ENCODE measurements around the gene SPOPL. TPM values are rescaled to one million over a fixed set of nuclear protein-coding genes. Genes with fewer than 3 reads are reported as not detected.

The SPOPL gene
- total and polyA plus RNA-seq, 10 of the 15 experiments (the other 5 are each of a cell fraction or from before 2014, with no cell fraction given): 4.0 to 25.0 (median 11.5) TPM

- Histone ChIP-seq H3K27me3 (replicated peaks in 1 of 2; ENCODE audit: control insufficient read depth in 2 of 2, insufficient read depth in 2 of 2, low read length in 1 of 2) (no peaks in the 10 kb centered on the region; a peak in 1 of 4 replicates), H4K20me1 (ENCODE audit: control insufficient read depth, insufficient read depth) (no peaks in the 10 kb centered on the region), H3K36me3 (ENCODE audit: control insufficient read depth in 2 of 2, insufficient read depth in 2 of 2, low read length in 1 of 2) (no peaks in the 10 kb centered on the region), H3K27ac (ENCODE audit: control insufficient read depth, insufficient read depth) (no peak overlapping the region), H2AFZ (ENCODE audit: control insufficient read depth, low read depth, low read length) (no peak overlapping the region), H3K79me2 (ENCODE audit: control insufficient read depth, insufficient read depth, low read length) (no peaks in the 10 kb centered on the region), H3K9ac (ENCODE audit: control insufficient read depth, insufficient read depth, low read length) (no peak overlapping the region), H3K4me2 (ENCODE audit: control insufficient read depth, insufficient read depth) (no peak overlapping the region), H3K4me3 (no peak overlapping the region), H3K9me3 (replicated peaks; ENCODE audit: control insufficient read depth, insufficient read depth, low read length) (no peaks in the 10 kb centered on the region), H3K4me1 (ENCODE audit: control insufficient read depth, insufficient read depth, low read length) (no peaks in the 10 kb centered on the region)
- ChIA-PET CTCF (no interaction called here), POLR2A (no interaction called here), SMC1A (ENCODE audit: uncharacterized antibody, unreplicated experiment) (no interaction called here), RAD21 (ENCODE audit: unreplicated experiment) (no interaction called here)
- ATAC-seq (no peak), DNase-seq (ENCODE audit: low read depth, low spot score) (no peak), FAIRE-seq (no peak)
- intact Hi-C loops (cut with micrococcal nuclease; ENCODE audit: unreplicated experiment): no loop called here
- in situ Hi-C loops (cut with MboI): no loop called here
- WGBS (ENCODE audit: insufficient coverage, insufficient replicate concordance, low lambda C conversion rate, missing lambda C conversion rate): 48% methylated on average over 3 of the region's 3 CpGs
- BruUV-seq (replicated peaks): no TSS peak
- TF ChIP-seq EZH2 (IDR thresholded peaks at IDR 0.05; ENCODE audit: borderline replicate concordance, control insufficient read depth, low read depth, low read length): no peak
Measured at GRCh38 chr2:138618971-138619370, 117.4 kb downstream of the SPOPL start.

- no peak overlapping the region for H3K4me2 ChIP-seq (ENCODE audit: control insufficient read depth, insufficient read depth)
- H3K9ac ChIP-seq (ENCODE audit: control insufficient read depth, insufficient read depth, low read length): no peak overlapping the region
- H2AFZ ChIP-seq (ENCODE audit: control insufficient read depth, low read depth, low read length): no peak overlapping the region
- in situ Hi-C loops (cut with MboI) (no loop called here), intact Hi-C loops (cut with micrococcal nuclease; ENCODE audit: unreplicated experiment) (no loop called here)
- no TSS peak for BruUV-seq (replicated peaks)
- H3K27ac ChIP-seq (ENCODE audit: control insufficient read depth, insufficient read depth): no peak overlapping the region
- ChIA-PET POLR2A (no interaction called here), RAD21 (ENCODE audit: unreplicated experiment) (no interaction called here), CTCF (no interaction called here), SMC1A (ENCODE audit: uncharacterized antibody, unreplicated experiment) (interaction anchor here (0.7 kb wide), 1 partner anchor 11 kb away, joined by 3 read pairs; no protein-coding TSS in a partner anchor)
- H4K20me1 ChIP-seq (ENCODE audit: control insufficient read depth, insufficient read depth): no peaks in the 10 kb centered on the region
- no peaks in the 10 kb centered on the region for H3K9me3 ChIP-seq (replicated peaks; ENCODE audit: control insufficient read depth, insufficient read depth, low read length)
- no peaks in the 10 kb centered on the region for H3K27me3 ChIP-seq (replicated peaks in 1 of 2; ENCODE audit: control insufficient read depth in 2 of 2, insufficient read depth in 2 of 2, low read length in 1 of 2)
- FAIRE-seq (no peak), DNase-seq (ENCODE audit: low read depth, low spot score) (no peak), ATAC-seq (no peak)
- H3K4me1 ChIP-seq (ENCODE audit: control insufficient read depth, insufficient read depth, low read length): no peaks in the 10 kb centered on the region
- 21% methylated on average over 2 of the region's 2 CpGs for WGBS (ENCODE audit: insufficient coverage, insufficient replicate concordance, low lambda C conversion rate, missing lambda C conversion rate)
- H3K36me3 ChIP-seq (ENCODE audit: control insufficient read depth in 2 of 2, insufficient read depth in 2 of 2, low read length in 1 of 2): no peaks in the 10 kb centered on the region
- H3K79me2 ChIP-seq (ENCODE audit: control insufficient read depth, insufficient read depth, low read length): no peaks in the 10 kb centered on the region
- no peak overlapping the region for H3K4me3 ChIP-seq
- no peak for TF ChIP-seq IRF5 (IDR thresholded peaks at IDR 0.05; ENCODE audit: borderline replicate concordance)
- no peak for TF ChIP-seq SUPT20H (IDR thresholded peaks at IDR 0.05; ENCODE audit: borderline replicate concordance, control insufficient read depth, low read depth, low read length)
- TF ChIP-seq BCL3 (IDR thresholded peaks at IDR 0.05; ENCODE audit: borderline replicate concordance, insufficient read depth, low read depth, low read length, poor library complexity, severe bottlenecking): no peak
- no peak for TF ChIP-seq ZNF687 (IDR thresholded peaks at IDR 0.05)
Measured at GRCh38 chr2:138620431-138620830, 118.9 kb downstream of the SPOPL start.
